Measurements from ENCODE around the gene RBBP8NL.

RBBP8NL gene

DNA sequence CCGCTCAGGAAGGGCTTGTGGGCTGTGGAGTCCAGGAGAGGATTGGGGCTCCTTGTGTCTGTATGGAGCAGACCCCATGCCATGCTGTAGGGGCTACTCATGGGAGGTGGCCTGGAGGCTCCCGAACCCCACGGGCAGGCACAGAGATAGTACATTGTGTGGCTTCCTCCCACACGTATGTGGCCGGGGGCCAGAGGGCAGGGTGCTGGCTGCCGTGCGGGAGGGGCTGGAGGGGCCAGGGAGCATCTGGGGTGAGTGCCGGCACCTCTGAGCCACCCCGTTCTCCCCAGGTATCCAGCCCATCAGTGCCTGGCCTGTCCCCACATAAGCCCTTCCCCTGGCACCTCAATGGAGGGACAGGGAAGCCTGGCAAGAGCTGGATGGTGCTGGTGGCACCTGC lies 7.6 kb downstream of the RBBP8NL start:
- DNase-seq, result no peak

GRCh38 chr20:62418709-62419487 lies 8.4 kb downstream of the RBBP8NL start:
- no peak for DNase-seq

- DNase-seq, result no peak
Observed at GRCh38 chr20:62417981-62418708, 9.2 kb downstream of the RBBP8NL start.

- DNase-seq, result no peak
Observed at GRCh38 chr20:62416651-62417637, 10.4 kb downstream of the RBBP8NL start.

DNA sequence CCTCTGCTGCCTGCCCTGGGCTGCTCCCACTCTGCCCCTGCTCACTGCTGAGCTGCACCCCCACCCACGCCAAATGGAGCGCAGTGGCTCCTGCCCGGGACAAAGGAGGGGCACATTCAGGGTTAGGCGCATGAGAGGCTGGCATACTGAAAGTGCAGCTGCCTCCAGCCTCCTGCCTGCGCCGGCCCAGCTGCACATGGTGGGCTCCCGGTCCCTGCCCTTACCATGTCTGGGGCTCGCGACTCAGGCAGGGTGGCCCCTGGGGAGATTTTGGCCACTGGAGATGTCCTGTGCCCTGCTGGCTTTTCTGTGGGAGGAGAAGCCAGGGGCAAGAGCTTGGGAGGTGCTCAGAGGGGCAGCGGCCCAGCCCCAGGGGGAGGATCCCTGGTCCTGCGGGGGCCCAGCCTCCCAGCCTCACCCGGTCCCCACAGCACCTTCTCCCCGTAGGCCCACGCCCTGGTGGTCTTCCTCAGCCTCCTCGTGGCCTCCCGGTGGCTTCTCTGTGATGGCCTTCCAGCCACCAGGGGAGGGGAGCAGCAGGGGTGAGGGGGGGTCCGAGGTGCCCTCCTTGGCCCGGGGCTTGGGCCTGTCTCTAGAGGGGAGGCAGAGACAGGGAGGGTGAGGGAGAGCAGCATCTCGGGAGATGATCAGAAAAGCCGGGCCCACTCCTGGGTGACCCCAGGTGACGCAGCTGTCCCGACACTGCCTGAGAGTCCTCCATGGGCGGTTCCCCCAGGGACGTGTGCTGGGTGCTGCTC lies 11.8 kb downstream of the RBBP8NL start:
- DNase-seq, result no peak

- no peak for DNase-seq
Observed at GRCh38 chr20:62413896-62414481, 13.3 kb downstream of the RBBP8NL start.

GRCh38 chr20:62413025-62413570 lies 14.2 kb downstream of the RBBP8NL start:
- no peak for DNase-seq

GRCh38 chr20:62412194-62413024 lies 14.9 kb downstream of the RBBP8NL start:
- DNase-seq, result no peak

DNA sequence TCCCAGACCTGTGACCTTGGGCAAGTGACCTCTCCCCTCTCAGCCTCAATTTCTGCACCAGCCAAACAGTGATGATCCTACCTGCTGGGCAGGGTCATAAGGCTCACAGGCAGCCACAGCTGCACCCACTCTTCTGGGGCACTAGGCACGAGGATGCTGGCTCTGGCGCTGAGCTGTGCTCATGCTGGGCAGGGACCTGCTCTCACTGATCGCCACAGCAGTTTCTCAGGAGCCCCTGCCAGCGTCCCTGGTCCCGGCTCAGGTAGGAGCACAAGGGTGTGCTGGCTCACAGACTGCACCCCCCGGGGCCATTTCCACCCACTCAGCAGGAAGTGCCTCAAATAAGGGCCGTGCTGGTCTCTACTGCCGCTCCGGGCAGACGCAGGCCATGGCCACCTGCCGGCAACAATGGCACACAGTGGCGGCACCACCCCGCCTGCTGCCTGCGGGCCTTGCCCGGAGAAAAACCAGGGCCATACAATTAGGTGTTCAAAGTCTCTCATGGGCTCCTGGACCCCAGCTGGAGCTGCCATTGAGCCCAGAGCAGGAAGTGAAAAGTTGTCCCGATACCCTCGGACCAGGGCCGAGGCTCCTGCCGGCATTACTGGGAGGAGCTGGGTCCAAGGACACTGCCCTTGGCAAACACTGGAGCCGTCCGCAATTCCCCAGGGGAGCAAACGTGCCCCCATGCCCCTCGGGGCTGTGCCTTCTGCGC lies 15.7 kb downstream of the RBBP8NL start:
- DNase-seq, result no peak

DNA sequence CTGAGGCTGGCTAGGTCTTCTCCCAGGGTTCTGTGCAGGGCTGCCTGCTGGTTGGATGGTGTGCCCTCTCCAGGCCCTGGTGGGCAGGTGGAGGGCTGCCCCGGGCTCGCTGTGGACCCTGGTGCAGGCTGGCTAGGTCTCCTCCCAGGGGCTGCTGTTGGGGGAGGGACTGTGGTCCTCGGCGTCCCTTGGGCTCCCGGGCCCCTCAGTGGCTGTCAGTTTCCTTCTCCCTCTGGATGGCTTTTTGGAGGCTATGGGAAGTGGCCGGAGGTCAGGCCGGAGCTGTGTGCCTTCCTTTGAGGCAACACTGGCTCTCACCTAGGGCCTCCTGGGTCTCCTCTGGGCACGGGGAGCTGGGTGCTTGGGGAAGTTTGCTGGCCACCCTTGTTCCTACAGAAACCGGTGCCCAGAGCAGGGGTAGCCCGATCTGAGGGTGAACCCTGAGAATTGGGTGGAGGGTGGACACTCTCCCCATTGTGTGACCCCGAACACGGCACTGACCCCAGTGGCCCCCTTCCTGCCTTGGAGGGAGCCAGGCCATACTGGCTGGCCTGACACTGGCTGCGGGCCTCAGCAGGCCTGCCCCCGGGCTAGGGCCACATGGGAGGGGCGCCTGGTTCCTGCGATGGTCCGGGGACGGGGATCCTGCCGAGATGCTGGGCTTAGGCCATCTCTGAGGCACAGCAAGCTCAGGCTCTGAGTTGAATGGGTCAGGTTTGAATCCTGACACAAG lies 16.4 kb downstream of the RBBP8NL start:
- DNase-seq, result no peak

DNA sequence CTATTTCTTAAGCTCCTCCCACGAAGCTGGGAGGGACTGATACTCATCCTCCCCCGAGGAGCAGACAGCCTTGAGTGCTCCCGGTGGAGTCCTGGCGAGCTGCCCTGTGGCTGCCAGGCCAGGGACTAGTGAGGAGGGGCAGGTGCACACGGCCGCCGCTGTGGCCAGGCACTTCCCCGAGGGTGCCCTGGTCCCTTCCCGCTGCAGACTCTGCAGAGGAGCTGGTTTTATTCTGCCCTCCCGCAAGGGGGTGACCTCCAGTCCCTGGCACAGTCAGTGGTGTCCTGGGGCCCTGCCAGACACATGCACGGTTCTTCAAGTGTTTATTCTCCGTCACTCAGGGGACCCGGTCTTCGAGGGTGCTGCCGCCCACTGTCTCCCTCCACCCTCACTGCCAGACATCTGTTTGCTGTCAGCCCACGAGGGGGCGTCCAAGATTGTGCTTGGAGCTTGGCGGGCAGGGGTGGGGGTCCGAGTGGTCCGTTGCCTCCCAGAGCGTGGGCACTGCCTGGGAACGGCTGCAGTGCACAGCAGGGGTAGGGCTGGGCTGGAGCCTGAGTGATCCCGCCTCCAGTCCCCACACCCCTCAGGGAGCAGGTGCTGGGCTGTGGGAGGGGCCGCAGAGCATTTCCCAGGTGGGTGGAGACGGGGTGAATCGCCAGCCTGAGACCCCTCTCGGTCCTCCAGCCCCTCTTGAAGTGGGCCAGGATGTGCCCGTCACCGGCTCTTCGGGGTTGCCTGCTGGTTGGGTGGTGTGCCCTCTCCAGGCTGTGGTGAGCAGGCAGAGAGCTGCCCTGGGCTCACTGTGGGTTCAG lies 17.2 kb downstream of the RBBP8NL start:
- peak; percentile 59 to 67 for DNase-seq

- DNase-seq, result no peak
Observed at GRCh38 chr20:62409086-62409853, 18.1 kb downstream of the RBBP8NL start.

DNA sequence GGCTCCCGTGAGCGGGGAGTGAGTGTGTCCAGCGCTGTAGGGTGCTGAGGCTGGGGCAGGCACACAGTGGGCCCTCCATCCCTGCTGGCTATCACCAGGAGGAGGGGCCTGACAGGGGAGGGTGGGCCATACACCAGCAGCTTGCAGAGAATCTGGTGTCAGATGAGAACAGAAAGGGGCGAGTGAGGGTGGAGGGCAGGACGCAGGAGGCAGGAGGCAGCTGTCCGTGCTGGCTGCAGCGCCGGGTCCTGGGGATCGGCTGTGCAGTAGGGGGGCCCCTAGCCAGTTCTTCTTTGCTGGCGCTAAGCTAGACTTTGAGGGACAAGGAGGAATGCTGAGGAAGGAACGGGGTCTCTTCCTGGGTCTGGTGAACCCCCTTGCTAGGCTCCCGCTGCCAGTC lies 18.7 kb downstream of the RBBP8NL start:
- DNase-seq, result no peak

- no peak for DNase-seq
Observed at GRCh38 chr20:62408055-62408454, 19.3 kb downstream of the RBBP8NL start.

- peak; percentile 92 to 94 for DNase-seq
Observed at GRCh38 chr20:62407221-62407992, 19.9 kb downstream of the RBBP8NL start, which contains the start of gene CABLES2. TSS of gene CABLES2 (minus strand) at chr20:62407285. CDS start at chr20:62407276, 9 bp downstream.

DNA sequence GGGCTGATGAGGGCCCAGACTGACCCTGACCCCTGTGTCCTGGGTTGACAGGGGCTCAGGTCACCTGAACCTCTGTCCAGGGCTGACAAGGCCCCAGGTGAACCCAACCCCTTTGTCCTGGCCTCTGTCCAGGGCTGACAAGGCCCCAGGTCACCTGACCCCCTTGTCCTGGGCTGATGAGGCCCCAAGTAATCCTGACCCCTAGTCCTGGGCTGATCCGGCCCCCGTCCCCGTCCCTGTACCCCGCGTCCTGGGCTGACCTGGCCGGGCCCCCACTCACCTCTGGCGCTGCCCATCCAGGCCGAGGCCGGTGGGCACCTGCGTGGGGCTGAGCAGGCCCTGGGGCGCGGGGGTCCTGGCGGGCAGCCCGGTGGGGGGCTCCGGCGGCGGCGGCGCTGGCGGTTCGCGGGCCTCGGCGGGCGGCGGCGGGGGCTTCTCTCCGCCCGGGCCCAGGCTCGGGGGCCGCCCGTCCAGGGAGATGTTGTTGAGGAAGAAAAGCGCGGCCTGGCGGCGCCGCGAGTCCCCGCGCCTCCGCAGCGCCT lies 20.6 kb downstream of the RBBP8NL start:
- DNase-seq, result no peak
